NB4 (cell line): Measurements from ENCODE around the gene OPRM1.

ENCODE experiments used
- DNase-seq: peaks from one replicate; pipeline ENCODE4 v3.0.0; 2010; ENCODE audit warnings: low read depth
- H3K4me3 ChIP-seq: one replicate; pipeline ENCODE4 v1.5.1; 2011; ENCODE audit warnings: mild to moderate bottlenecking, low read depth, low read length, moderate library complexity
- CTCF ChIP-seq: IDR thresholded peaks from one replicate; pipeline ENCODE4 v1.5.1; 2012; ENCODE audit warnings: low read depth, low read length
- MAX ChIP-seq: IDR thresholded peaks from 2 replicates; pipeline ENCODE4 v1.6.1; 2011; ENCODE audit warnings: low read depth, low read length
- MYC ChIP-seq: IDR thresholded peaks from 2 replicates; pipeline ENCODE4 v1.6.1; 2011; ENCODE audit warnings: low read depth, low read length
- POLR2A ChIP-seq: IDR thresholded peaks from 2 replicates; pipeline ENCODE4 v1.6.1; 2011; ENCODE audit warnings: mild to moderate bottlenecking; ENCODE audit not compliant: insufficient read length; ENCODE audit errors: extremely low read depth

OPRM1 gene

GRCh38 chr6:154219250-154219649 lies 180.2 kb downstream of the OPRM1 start:
- TF ChIP-seq MYC (no peak), POLR2A (no peak), CTCF (no peak), MAX (no peak)
- H3K4me3 ChIP-seq: no peak overlapping the region
- DNase-seq: no peak

GRCh38 chr6:154222716-154223115 lies 183.7 kb downstream of the OPRM1 start:
- H3K4me3 ChIP-seq: no peak overlapping the region
- no peak for DNase-seq
- TF ChIP-seq MYC (no peak), POLR2A (no peak), CTCF (no peak), MAX (no peak)

GRCh38 chr6:154223296-154223695 lies 184.3 kb downstream of the OPRM1 start:
- no peak overlapping the region for H3K4me3 ChIP-seq
- no peak for TF ChIP-seq MAX
- TF ChIP-seq CTCF: no peak
- TF ChIP-seq POLR2A: no peak
- TF ChIP-seq MYC: no peak
- DNase-seq: no peak

GRCh38 chr6:154226461-154226860 lies 187.4 kb downstream of the OPRM1 start:
- no peak for DNase-seq
- H3K4me3 ChIP-seq: no peak overlapping the region
- TF ChIP-seq CTCF: no peak
- no peak for TF ChIP-seq POLR2A
- TF ChIP-seq MAX: no peak
- no peak for TF ChIP-seq MYC

- no peak for DNase-seq
- no peak overlapping the region for H3K4me3 ChIP-seq
- no peak for TF ChIP-seq POLR2A
- TF ChIP-seq MYC: no peak
- no peak for TF ChIP-seq MAX
- TF ChIP-seq CTCF: no peak
These were observed 189.0 kb downstream of the OPRM1 start for GRCh38 chr6:154227862-154228520.

- TF ChIP-seq MAX: no peak
- no peak for TF ChIP-seq CTCF
- TF ChIP-seq MYC: no peak
- no peak for TF ChIP-seq POLR2A
- no peak for DNase-seq
- no peak overlapping the region for H3K4me3 ChIP-seq
These were observed 189.5 kb downstream of the OPRM1 start for GRCh38 chr6:154228521-154228905.
